ENCODE results near the gene ABCA3.

- TF ChIP-seq POLR2AphosphoS5 (IDR thresholded peaks at IDR 0.05; ENCODE audit: low read depth, low read length): no peak
- TF ChIP-seq POLR2A (IDR thresholded peaks at IDR 0.05; ENCODE audit: low read depth, low read length): no peak
- TF ChIP-seq TAF1 (IDR thresholded peaks at IDR 0.05; ENCODE audit: low read depth, low read length): no peak
Measured at GRCh38 chr16:2271848-2272461, 68.6 kb downstream of the ABCA3 start.

Data from GM12891 (cell line).